Measurements from ENCODE around the gene COX6A1. TPM values are rescaled to one million over a fixed set of nuclear protein-coding genes. Genes with fewer than 3 reads are reported as not detected.

Gene COX6A1
- total and polyA plus RNA-seq, 2 of the 13 experiments (the other 11 are each of a cell fraction or from before 2014, with no cell fraction given): 542 to 673 TPM

DNA sequence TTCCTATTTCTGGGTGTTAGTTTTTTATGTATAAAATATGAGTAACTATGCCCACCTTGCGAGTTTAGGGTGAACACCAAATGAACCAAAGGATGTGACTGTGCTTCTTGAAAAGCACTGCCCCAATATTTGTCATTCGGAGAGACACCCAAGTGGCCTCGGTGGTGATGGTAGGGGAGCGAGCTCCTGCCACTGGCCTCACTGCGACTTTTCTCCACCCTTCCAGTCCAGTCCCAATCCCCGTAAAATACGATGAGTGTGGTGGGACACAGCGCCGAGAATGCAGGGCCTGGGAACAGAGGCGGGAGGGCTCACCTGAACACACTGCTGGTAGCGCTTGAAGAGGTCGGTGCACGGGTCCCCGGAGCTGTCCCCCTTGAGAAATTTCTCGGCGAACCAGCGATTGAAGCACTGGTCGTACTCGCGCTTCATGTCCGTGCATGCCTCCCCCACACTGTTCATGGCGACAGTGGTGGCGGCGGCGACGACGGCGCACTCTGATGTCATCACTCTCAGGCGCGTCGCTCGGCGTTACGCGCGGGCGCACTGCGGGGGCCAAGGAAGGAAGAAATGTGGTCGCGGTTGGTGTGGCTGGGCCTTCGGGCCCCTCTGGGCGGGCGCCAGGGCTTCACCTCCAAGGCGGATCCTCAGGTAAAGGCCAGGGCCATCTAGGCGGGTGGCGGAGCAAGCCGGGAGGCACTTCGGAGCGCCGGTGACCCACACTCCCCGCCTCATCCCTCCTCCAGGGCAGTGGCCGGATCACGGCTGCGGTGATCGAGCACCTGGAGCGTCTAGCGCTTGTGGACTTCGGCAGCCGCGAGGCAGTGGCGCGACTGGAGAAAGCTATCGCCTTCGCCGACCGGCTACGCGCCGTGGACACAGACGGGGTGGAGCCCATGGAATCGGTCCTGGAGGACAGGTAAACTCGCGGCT lies 8.3 kb downstream of the COX6A1 start, which contains the start of the genes GATC and TRIAP1 (continued):
- peak; percentile 89 for TF ChIP-seq CBX1 (IDR thresholded peaks at IDR 0.05; ENCODE audit: low read depth)
- TF ChIP-seq POLR2AphosphoS2 (IDR thresholded peaks at IDR 0.05; ENCODE audit: low read depth, low read length): peak; percentile 44; the same call in 1 of the 2 replicates
- no peak for TF ChIP-seq RFX1 (IDR thresholded peaks at IDR 0.05)
- TF ChIP-seq ZBTB3 (CRISPR knock-in tag; IDR thresholded peaks at IDR 0.05; ENCODE audit: borderline replicate concordance, low read depth): peak; percentile 96; the same call in 1 of the 2 replicates
- TF ChIP-seq RBFOX2 (IDR thresholded peaks at IDR 0.05; ENCODE audit: low read depth, low read length): peak; percentile 99
- TF ChIP-seq, protein P1, sequence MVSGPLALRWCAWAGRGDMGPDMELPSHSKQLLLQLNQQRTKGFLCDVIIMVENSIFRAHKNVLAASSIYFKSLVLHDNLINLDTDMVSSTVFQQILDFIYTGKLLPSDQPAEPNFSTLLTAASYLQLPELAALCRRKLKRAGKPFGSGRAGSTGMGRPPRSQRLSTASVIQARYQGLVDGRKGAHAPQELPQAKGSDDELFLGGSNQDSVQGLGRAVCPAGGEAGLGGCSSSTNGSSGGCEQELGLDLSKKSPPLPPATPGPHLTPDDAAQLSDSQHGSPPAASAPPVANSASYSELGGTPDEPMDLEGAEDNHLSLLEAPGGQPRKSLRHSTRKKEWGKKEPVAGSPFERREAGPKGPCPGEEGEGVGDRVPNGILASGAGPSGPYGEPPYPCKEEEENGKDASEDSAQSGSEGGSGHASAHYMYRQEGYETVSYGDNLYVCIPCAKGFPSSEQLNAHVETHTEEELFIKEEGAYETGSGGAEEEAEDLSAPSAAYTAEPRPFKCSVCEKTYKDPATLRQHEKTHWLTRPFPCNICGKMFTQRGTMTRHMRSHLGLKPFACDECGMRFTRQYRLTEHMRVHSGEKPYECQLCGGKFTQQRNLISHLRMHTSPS (CRISPR knock-in tag; IDR thresholded peaks at IDR 0.05; ENCODE audit: low read depth): no peak; the same call in 1 of the 2 replicates
- TF ChIP-seq IRX3 (CRISPR knock-in tag; IDR thresholded peaks at IDR 0.05; ENCODE audit: borderline replicate concordance, low read depth): 0 out of 2 replicates have a peak, but pooled peaks have one; percentile 78
- TF ChIP-seq ZNF251 (CRISPR knock-in tag; IDR thresholded peaks at IDR 0.05): 0 out of 2 replicates have a peak, but pooled peaks have one; percentile 83
- TF ChIP-seq FOXM1 (CRISPR knock-in tag; IDR thresholded peaks at IDR 0.05): peak; percentile 58; the same call in 1 of the 2 replicates
- TF ChIP-seq ZFP1 (CRISPR knock-in tag; IDR thresholded peaks at IDR 0.05): no peak; the same call in 1 of the 2 replicates
- TF ChIP-seq, protein P2, sequence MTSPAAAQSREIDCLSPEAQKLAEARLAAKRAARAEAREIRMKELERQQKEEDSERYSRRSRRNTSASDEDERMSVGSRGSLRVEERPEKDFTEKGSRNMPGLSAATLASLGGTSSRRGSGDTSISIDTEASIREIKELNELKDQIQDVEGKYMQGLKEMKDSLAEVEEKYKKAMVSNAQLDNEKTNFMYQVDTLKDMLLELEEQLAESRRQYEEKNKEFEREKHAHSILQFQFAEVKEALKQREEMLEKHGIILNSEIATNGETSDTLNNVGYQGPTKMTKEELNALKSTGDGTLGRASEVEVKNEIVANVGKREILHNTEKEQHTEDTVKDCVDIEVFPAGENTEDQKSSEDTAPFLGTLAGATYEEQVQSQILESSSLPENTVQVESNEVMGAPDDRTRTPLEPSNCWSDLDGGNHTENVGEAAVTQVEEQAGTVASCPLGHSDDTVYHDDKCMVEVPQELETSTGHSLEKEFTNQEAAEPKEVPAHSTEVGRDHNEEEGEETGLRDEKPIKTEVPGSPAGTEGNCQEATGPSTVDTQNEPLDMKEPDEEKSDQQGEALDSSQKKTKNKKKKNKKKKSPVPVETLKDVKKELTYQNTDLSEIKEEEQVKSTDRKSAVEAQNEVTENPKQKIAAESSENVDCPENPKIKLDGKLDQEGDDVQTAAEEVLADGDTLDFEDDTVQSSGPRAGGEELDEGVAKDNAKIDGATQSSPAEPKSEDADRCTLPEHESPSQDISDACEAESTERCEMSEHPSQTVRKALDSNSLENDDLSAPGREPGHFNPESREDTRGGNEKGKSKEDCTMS (CRISPR knock-in tag; conservative IDR thresholded peaks at IDR 0.05): 0 out of 2 replicates have a peak, but pooled peaks have one; percentile 70
- no peak for TF ChIP-seq BHLHE40 (IDR thresholded peaks at IDR 0.05; ENCODE audit: low read length)
- TF ChIP-seq SP1 (IDR thresholded peaks at IDR 0.05): no peak
- TF ChIP-seq SP1 (CRISPR knock-in tag; IDR thresholded peaks at IDR 0.05): peak; percentile 88
- TF ChIP-seq, protein P3, sequence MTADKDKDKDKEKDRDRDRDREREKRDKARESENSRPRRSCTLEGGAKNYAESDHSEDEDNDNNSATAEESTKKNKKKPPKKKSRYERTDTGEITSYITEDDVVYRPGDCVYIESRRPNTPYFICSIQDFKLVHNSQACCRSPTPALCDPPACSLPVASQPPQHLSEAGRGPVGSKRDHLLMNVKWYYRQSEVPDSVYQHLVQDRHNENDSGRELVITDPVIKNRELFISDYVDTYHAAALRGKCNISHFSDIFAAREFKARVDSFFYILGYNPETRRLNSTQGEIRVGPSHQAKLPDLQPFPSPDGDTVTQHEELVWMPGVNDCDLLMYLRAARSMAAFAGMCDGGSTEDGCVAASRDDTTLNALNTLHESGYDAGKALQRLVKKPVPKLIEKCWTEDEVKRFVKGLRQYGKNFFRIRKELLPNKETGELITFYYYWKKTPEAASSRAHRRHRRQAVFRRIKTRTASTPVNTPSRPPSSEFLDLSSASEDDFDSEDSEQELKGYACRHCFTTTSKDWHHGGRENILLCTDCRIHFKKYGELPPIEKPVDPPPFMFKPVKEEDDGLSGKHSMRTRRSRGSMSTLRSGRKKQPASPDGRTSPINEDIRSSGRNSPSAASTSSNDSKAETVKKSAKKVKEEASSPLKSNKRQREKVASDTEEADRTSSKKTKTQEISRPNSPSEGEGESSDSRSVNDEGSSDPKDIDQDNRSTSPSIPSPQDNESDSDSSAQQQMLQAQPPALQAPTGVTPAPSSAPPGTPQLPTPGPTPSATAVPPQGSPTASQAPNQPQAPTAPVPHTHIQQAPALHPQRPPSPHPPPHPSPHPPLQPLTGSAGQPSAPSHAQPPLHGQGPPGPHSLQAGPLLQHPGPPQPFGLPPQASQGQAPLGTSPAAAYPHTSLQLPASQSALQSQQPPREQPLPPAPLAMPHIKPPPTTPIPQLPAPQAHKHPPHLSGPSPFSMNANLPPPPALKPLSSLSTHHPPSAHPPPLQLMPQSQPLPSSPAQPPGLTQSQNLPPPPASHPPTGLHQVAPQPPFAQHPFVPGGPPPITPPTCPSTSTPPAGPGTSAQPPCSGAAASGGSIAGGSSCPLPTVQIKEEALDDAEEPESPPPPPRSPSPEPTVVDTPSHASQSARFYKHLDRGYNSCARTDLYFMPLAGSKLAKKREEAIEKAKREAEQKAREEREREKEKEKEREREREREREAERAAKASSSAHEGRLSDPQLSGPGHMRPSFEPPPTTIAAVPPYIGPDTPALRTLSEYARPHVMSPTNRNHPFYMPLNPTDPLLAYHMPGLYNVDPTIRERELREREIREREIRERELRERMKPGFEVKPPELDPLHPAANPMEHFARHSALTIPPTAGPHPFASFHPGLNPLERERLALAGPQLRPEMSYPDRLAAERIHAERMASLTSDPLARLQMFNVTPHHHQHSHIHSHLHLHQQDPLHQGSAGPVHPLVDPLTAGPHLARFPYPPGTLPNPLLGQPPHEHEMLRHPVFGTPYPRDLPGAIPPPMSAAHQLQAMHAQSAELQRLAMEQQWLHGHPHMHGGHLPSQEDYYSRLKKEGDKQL (CRISPR knock-in tag; IDR thresholded peaks at IDR 0.05; ENCODE audit: low read depth): peak; percentile 80; the same call in 1 of the 2 replicates
- TF ChIP-seq, protein P4, sequence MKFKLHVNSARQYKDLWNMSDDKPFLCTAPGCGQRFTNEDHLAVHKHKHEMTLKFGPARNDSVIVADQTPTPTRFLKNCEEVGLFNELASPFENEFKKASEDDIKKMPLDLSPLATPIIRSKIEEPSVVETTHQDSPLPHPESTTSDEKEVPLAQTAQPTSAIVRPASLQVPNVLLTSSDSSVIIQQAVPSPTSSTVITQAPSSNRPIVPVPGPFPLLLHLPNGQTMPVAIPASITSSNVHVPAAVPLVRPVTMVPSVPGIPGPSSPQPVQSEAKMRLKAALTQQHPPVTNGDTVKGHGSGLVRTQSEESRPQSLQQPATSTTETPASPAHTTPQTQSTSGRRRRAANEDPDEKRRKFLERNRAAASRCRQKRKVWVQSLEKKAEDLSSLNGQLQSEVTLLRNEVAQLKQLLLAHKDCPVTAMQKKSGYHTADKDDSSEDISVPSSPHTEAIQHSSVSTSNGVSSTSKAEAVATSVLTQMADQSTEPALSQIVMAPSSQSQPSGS (CRISPR knock-in tag; IDR thresholded peaks at IDR 0.05): peak; percentile 92
- peak; percentile 74; the same call in 1 of the 2 replicates for TF ChIP-seq ZSCAN29 (CRISPR knock-in tag; conservative IDR thresholded peaks at IDR 0.05)
- TF ChIP-seq GATAD1 (CRISPR knock-in tag; IDR thresholded peaks at IDR 0.05): peak; percentile 100

Measured in HepG2 (cell line).